ENCODE results near the gene PRRG2. TPM values are rescaled to one million over a fixed set of nuclear protein-coding genes. Genes with fewer than 3 reads are reported as not detected.

PRRG2 gene
- polyA plus RNA-seq, 1 donor (not counting 4 experiments of a cell fraction or from before 2014, with no cell fraction given): 5.3 TPM

DNA sequence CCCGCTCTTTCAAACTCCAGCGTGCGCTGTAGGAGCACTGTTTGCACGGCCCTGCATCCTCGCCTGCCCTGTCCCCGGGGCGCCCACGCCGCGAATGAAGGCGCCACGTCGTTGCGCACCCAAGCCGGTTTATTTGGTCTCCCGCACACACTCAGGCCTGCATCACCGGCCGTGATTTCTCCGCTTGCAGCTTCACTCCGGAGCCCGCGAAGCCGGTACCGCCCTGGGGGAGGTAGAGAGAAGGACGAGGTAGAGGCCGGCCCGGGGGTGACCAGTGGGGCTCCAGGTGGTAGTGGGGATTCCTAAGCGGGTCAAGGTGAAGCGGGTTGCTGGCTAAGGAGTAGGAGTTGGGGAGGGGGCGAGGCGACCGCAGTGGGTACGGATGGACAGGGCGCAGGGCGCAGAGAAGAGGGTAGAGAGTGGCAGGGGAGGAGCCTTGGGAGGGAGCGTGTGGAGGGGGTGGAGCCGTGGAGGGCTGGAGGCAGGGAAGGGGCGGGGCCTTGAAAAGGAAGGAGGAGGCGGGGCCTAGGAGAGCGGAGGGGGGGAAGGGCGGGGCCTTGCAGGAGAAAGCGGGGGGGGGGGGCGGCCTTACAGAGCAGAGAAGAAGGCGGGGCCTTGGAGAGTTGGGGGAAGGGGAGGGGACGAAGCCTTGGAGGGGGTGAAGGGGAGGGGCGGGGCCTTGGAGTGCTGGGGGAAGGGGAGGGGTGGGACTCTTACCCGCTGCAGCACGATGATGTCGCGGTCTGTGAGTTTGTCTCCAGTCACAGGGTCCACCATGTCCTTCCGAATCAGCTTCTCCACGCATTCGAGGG, 25.3 kb upstream of the PRRG2 start:
- no peak for TF ChIP-seq EZH2 (IDR thresholded peaks at IDR 0.05; ENCODE audit: low read length)
- TF ChIP-seq, protein P1, sequence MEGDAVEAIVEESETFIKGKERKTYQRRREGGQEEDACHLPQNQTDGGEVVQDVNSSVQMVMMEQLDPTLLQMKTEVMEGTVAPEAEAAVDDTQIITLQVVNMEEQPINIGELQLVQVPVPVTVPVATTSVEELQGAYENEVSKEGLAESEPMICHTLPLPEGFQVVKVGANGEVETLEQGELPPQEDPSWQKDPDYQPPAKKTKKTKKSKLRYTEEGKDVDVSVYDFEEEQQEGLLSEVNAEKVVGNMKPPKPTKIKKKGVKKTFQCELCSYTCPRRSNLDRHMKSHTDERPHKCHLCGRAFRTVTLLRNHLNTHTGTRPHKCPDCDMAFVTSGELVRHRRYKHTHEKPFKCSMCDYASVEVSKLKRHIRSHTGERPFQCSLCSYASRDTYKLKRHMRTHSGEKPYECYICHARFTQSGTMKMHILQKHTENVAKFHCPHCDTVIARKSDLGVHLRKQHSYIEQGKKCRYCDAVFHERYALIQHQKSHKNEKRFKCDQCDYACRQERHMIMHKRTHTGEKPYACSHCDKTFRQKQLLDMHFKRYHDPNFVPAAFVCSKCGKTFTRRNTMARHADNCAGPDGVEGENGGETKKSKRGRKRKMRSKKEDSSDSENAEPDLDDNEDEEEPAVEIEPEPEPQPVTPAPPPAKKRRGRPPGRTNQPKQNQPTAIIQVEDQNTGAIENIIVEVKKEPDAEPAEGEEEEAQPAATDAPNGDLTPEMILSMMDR (optimal IDR thresholded peaks at IDR 0.05 in 1 of 3, IDR thresholded peaks at IDR 0.05 in 1 of 3, conservative IDR thresholded peaks at IDR 0.05 in 1 of 3; ENCODE audit: extremely low read depth in 1 of 3, insufficient read depth in 2 of 3, low read length in 3 of 3): no peak
- Histone ChIP-seq H3K27ac (ENCODE audit: control insufficient read depth, insufficient read depth, low read length) (no peak overlapping the region), H3K9me1 (ENCODE audit: control insufficient read depth, extremely low read depth, insufficient read depth, low read length) (no peaks in the 10 kb centered on the region), H3K79me2 (ENCODE audit: control insufficient read depth, insufficient read depth, low read length) (no peaks in the 10 kb centered on the region), H4K20me1 (ENCODE audit: control insufficient read depth, extremely low read depth, insufficient read depth, low read length) (no peaks in the 10 kb centered on the region), H3K9ac (ENCODE audit: control insufficient read depth, extremely low read depth, insufficient read depth, low read length) (no peak overlapping the region), H2AFZ (ENCODE audit: control insufficient read depth, low read length) (no peak overlapping the region), H3K4me1 (ENCODE audit: control insufficient read depth, extremely low read depth, insufficient read depth, low read length) (peaks cover 15% of the 10 kb centered on the region), H3K27me3 (ENCODE audit: control insufficient read depth, extremely low read depth, insufficient read depth, low read length) (no peaks in the 10 kb centered on the region), H3K36me3 (ENCODE audit: control insufficient read depth in 2 of 2, extremely low read depth in 1 of 2, insufficient read depth in 2 of 2, low read length in 2 of 2) (peaks cover 25 to 26% of the 10 kb centered on the region in 2 experiments), H3K9me3 (ENCODE audit: control insufficient read depth, low read depth, low read length) (no peaks in the 10 kb centered on the region), H3K4me2 (ENCODE audit: control insufficient read depth, extremely low read depth, insufficient read depth, low read depth, low read length) (no peak overlapping the region), H3K4me3 (ENCODE audit: control insufficient read depth in 2 of 3, extremely low read depth in 1 of 3, insufficient read depth in 2 of 3, low read depth in 1 of 3, low read length in 3 of 3) (no peak overlapping the region)
- dilution Hi-C loops (cut with MboI; ENCODE audit: extremely low pct_ligation_motif_present, low sequenced_read_pairs): no loop called here
- DNase-seq (ENCODE audit: low read depth, low spot score) (no peak), FAIRE-seq (no peak)

DNA sequence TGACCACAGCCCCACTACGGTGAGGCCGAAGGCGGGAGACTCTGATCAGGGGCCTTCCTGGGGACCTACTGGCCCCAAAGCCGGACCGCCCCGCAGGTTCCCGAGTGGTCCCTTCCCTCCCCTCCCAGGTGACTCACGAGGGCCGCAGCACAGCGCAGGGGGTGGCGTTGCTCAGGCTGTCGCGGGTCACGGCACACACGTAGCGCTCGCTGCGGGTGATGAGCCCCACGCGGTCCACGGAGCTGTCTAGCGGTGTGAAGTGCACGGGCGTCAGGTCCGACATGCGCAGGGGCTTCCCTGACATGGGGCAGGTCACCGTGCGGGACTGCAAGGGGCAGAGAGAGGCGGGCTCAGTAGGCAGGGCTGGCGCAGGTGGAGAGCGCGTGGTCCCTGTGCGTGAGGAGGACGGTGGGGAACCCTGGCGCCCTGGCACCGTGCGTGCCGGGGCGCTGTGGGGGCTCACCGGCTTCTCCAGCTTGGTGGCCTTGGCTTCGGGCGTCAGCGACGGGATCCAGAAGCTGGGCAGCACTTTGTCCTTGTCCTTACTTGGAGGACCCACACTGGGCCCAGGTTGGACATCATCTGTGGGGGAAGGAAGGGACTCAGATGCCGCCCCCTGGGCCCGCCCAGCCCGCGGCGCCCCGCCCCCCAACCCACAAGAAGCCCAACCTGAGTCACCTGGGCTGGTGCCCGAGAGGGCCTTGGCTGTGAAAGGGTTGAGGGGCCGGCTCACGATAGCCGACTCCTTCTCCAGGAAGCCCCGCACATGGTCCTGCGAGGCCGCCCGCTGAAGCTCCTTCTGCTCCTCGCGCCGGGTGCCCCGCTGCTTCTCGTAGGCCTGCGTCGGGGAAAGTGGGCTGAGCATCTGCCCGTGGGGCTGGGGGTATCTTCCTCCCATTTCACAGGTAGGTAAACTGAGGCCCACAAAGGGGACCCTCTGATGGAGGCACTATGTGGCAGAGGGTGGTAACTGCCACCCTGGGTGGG, 24.4 kb upstream of the PRRG2 start:
- dilution Hi-C loops (cut with MboI; ENCODE audit: extremely low pct_ligation_motif_present, low sequenced_read_pairs): no loop called here

More for the DNA sequence above, 24.4 kb upstream of the PRRG2 start:
- DNase-seq (ENCODE audit: low read depth, low spot score) (no peak), FAIRE-seq (no peak)
- TF ChIP-seq, protein P1 (optimal IDR thresholded peaks at IDR 0.05 in 1 of 3, IDR thresholded peaks at IDR 0.05 in 1 of 3, conservative IDR thresholded peaks at IDR 0.05 in 1 of 3; ENCODE audit: extremely low read depth in 1 of 3, insufficient read depth in 2 of 3, low read length in 3 of 3): no peak
- TF ChIP-seq EZH2 (IDR thresholded peaks at IDR 0.05; ENCODE audit: low read length): no peak
- H3K36me3 ChIP-seq (ENCODE audit: control insufficient read depth in 2 of 2, extremely low read depth in 1 of 2, insufficient read depth in 2 of 2, low read length in 2 of 2): peaks cover 25 to 26% of the 10 kb centered on the region in 2 experiments
- H2AFZ ChIP-seq (ENCODE audit: control insufficient read depth, low read length): no peak overlapping the region
- no peak overlapping the region for H3K27ac ChIP-seq (ENCODE audit: control insufficient read depth, insufficient read depth, low read length)
- H3K9me1 ChIP-seq (ENCODE audit: control insufficient read depth, extremely low read depth, insufficient read depth, low read length): no peaks in the 10 kb centered on the region
- no peak overlapping the region for H3K9ac ChIP-seq (ENCODE audit: control insufficient read depth, extremely low read depth, insufficient read depth, low read length)
- no peak overlapping the region for H3K4me3 ChIP-seq (ENCODE audit: control insufficient read depth in 2 of 3, extremely low read depth in 1 of 3, insufficient read depth in 2 of 3, low read depth in 1 of 3, low read length in 3 of 3)
- H3K27me3 ChIP-seq (ENCODE audit: control insufficient read depth, extremely low read depth, insufficient read depth, low read length): no peaks in the 10 kb centered on the region
- H3K9me3 ChIP-seq (ENCODE audit: control insufficient read depth, low read depth, low read length): no peaks in the 10 kb centered on the region
- H3K4me2 ChIP-seq (ENCODE audit: control insufficient read depth, extremely low read depth, insufficient read depth, low read depth, low read length): no peak overlapping the region
- H4K20me1 ChIP-seq (ENCODE audit: control insufficient read depth, extremely low read depth, insufficient read depth, low read length): no peaks in the 10 kb centered on the region
- peaks cover 15% of the 10 kb centered on the region for H3K4me1 ChIP-seq (ENCODE audit: control insufficient read depth, extremely low read depth, insufficient read depth, low read length)
- no peaks in the 10 kb centered on the region for H3K79me2 ChIP-seq (ENCODE audit: control insufficient read depth, insufficient read depth, low read length)

Data from keratinocyte (primary cell).